Upper lobe of left lung (tissue), 6 donors: ENCODE results near the gene MIA2. TPM values are rescaled to one million over a fixed set of nuclear protein-coding genes. Genes with fewer than 3 reads are reported as not detected.
A peak's percentile ranks its signal among the peaks of the same experiment; 100 is the strongest.

Source experiments
- ATAC-seq, 2 donors: fragments of 200-7000 bp; cut with Tn5 transposase; one replicate each; pipeline ENCODE4 v1.9.1; 2022; ENCODE audit warnings: mild to moderate bottlenecking in 2 of 2, moderate library complexity in 2 of 2; ENCODE audit not compliant: low FRiP score in 2 of 2
- DNase-seq, 2 donors: peaks; one replicate each; pipeline ENCODE4 v3.0.0-alpha.2; 2019 to 2020
- H3K27ac ChIP-seq, 4 donors: fragments of 200-600 bp; sonication (generic); one replicate each; pipeline ENCODE4 v1.5.1; 2016 to 2019
- H3K27me3 ChIP-seq, 4 donors: fragments of 200-600 bp; sonication (generic); one replicate each; pipeline ENCODE4 v1.5.1; 2017 to 2019
- H3K36me3 ChIP-seq, 4 donors: fragments of 200-600 bp; sonication (generic); one replicate each; pipeline ENCODE4 v1.5.1; 2016 to 2019
- H3K4me1 ChIP-seq, 4 donors: fragments of 200-600 bp; sonication (generic); one replicate each; pipeline ENCODE4 v1.5.1; 2018 to 2019
- H3K4me3 ChIP-seq, 4 donors: fragments of 200-600 bp; sonication (generic); one replicate each; pipeline ENCODE4 v1.5.1; 2017 to 2019; ENCODE audit warnings: mild to moderate bottlenecking in 2 of 4, moderate library complexity in 1 of 4
- H3K9me3 ChIP-seq, 4 donors: fragments of 200-600 bp; sonication (generic); one replicate each; pipeline ENCODE4 v1.5.1; 2018 to 2019
- CTCF ChIP-seq, 6 experiments: fragments of 450-650 bp in 4 of 6; fragments of 200-600 bp in 2 of 6; sonication (generic) in 2 of 6; IDR thresholded peaks; one replicate each; pipeline ENCODE4 v1.5.1; 2016 to 2019; ENCODE audit warnings: antibody characterized with exemption in 6 of 6
- EP300 ChIP-seq, 4 donors: sonication (generic); formaldehyde crosslinking; IDR thresholded peaks; one replicate each; pipeline ENCODE4 v1.5.1; 2017; ENCODE audit warnings: antibody characterized with exemption in 4 of 4, control low read depth in 2 of 4
- POLR2A ChIP-seq, 4 donors: fragments of 450-650 bp; IDR thresholded peaks; one replicate each; pipeline ENCODE4 v1.5.1; 2016 to 2017; ENCODE audit warnings: antibody characterized with exemption in 4 of 4, mild to moderate bottlenecking in 2 of 4
- POLR2AphosphoS5 ChIP-seq, 2 donors: sonication (generic); formaldehyde crosslinking; IDR thresholded peaks; one replicate each; pipeline ENCODE4 v1.5.1; 2017; ENCODE audit warnings: antibody characterized with exemption in 2 of 2
- WGBS, 2 donors: methylation state at CpG; one replicate each; pipeline ENCODE4 v1.1.5; 2017 to 2018; 5-methylcytosine and 5-hydroxymethylcytosine counted together
- total RNA-seq, 6 donors: library from RNA; depleted of rRNA in 4 of 6; stranded (reverse); fragments of >200 nt in 4 of 6; gene quantifications; one replicate each; pipeline versions ENCODE4 v1.1.0 to v1.2.1, GENCODE V29; 2016 to 2021
- donor health status: DM: no; HTN: no; CAD: no; lungs with moderate emphysema.
- donor health status: DM: no; HTN: yes; CAD: no; lungs with severe emphysema.

Gene MIA2
- 10 to 100 TPM; 13.0 to 56.8 (median 25.4) TPM for total RNA-seq

GRCh38 chr14:39233680-39234326 is at the start of gene MIA2:
Gene MIA2 (plus strand): TSS chr14:39233915. CDS start chr14:39234115, 200 bp downstream.
- WGBS, 2 donors, result 74 to 81% methylated on average over 7 of the region's 7 CpGs
- H3K27ac ChIP-seq, result peak within 1 kb of the TSS in 3 of 4 donors; percentile 21 to 53 (median 26)
- peak within 1 kb of the TSS in 3 of 4 donors; percentile 16 to 31 (median 25) for H3K4me3 ChIP-seq
- H3K9me3 ChIP-seq, result no peaks in the 10 kb centered on the region
- H3K4me1 ChIP-seq, result peaks cover 0 to 13% (median 7%) of the 10 kb centered on the region in 4 donors
- ATAC-seq (no peak), DNase-seq (no peak)
- H3K27me3 ChIP-seq, result no peaks in the 10 kb centered on the region
- TF ChIP-seq POLR2AphosphoS5 (IDR thresholded peaks at IDR 0.05) (no peak), CTCF (IDR thresholded peaks at IDR 0.05) (no peak), EP300 (IDR thresholded peaks at IDR 0.05) (no peak), POLR2A (IDR thresholded peaks at IDR 0.05) (no peak)
- no peaks in the 10 kb centered on the region for H3K36me3 ChIP-seq

- 96 to 100% methylated on average over 4 of the region's 4 CpGs for WGBS, 2 donors
- peaks cover 30 to 55% (median 44%) of the 10 kb centered on the region in 4 donors for H3K36me3 ChIP-seq
- no peak for TF ChIP-seq CTCF (IDR thresholded peaks at IDR 0.05)
- no peak for TF ChIP-seq EP300 (IDR thresholded peaks at IDR 0.05)
- TF ChIP-seq POLR2AphosphoS5 (IDR thresholded peaks at IDR 0.05), result no peak
- no peak for TF ChIP-seq POLR2A (IDR thresholded peaks at IDR 0.05)
- no peaks in the 10 kb centered on the region for H3K27me3 ChIP-seq
- no peak overlapping the region for H3K4me3 ChIP-seq
- no peaks in the 10 kb centered on the region for H3K9me3 ChIP-seq
- H3K27ac ChIP-seq, result no peak overlapping the region
- DNase-seq (no peak), ATAC-seq (no peak)
- H3K4me1 ChIP-seq, result no peaks in the 10 kb centered on the region
Observed at GRCh38 chr14:39184628-39185255, 49.0 kb upstream of the MIA2 start.

GRCh38 chr14:39185256-39186049 is 48.3 kb upstream of the MIA2 start:
- WGBS, 2 donors, result 89 to 94% methylated on average over 5 of the region's 5 CpGs
- H3K4me1 ChIP-seq, result no peaks in the 10 kb centered on the region
- H3K27me3 ChIP-seq, result no peaks in the 10 kb centered on the region
- no peak overlapping the region for H3K27ac ChIP-seq
- DNase-seq (no peak), ATAC-seq (no peak)
- H3K4me3 ChIP-seq, result no peak overlapping the region
- H3K9me3 ChIP-seq, result no peaks in the 10 kb centered on the region
- no peak for TF ChIP-seq POLR2A (IDR thresholded peaks at IDR 0.05)
- no peak for TF ChIP-seq CTCF (IDR thresholded peaks at IDR 0.05)
- peaks cover 23 to 48% (median 38%) of the 10 kb centered on the region in 4 donors for H3K36me3 ChIP-seq

GRCh38 chr14:39186941-39187525 is 46.7 kb upstream of the MIA2 start:
- H3K4me3 ChIP-seq, result no peak overlapping the region
- peaks cover 8 to 33% (median 22%) of the 10 kb centered on the region in 4 donors for H3K36me3 ChIP-seq
- no peak for TF ChIP-seq EP300 (IDR thresholded peaks at IDR 0.05)
- no peak for TF ChIP-seq POLR2AphosphoS5 (IDR thresholded peaks at IDR 0.05)
- TF ChIP-seq CTCF (IDR thresholded peaks at IDR 0.05), result no peak
- TF ChIP-seq POLR2A (IDR thresholded peaks at IDR 0.05), result no peak
- WGBS, 2 donors, result 94 to 95% methylated on average over 4 of the region's 4 CpGs
- no peaks in the 10 kb centered on the region for H3K4me1 ChIP-seq
- ATAC-seq (no peak), DNase-seq (no peak)
- no peaks in the 10 kb centered on the region for H3K9me3 ChIP-seq
- no peak overlapping the region for H3K27ac ChIP-seq
- no peaks in the 10 kb centered on the region for H3K27me3 ChIP-seq
